IPS DF 19.7 (cell line): ENCODE measurements around the gene TSPAN1.
A peak's percentile ranks its signal among the peaks of the same experiment; 100 is the strongest.

Source experiments
- DNase-seq: peaks from one replicate; pipeline ENCODE4 v3.0.0-alpha.2; 2013; ENCODE audit warnings: low read depth, low spot score

Gene TSPAN1

GRCh38 chr1:46174448-46175231 is at the start of gene TSPAN1:
TSPAN1 (plus strand) TSS chr1:46175087; CDS start chr1:46181108, 6,021 bp downstream.
- no peak for DNase-seq

GRCh38 chr1:46128344-46128743 is 46.5 kb upstream of the TSPAN1 start:
- no peak for DNase-seq

GRCh38 chr1:46130121-46130520 is 44.8 kb upstream of the TSPAN1 start:
- DNase-seq = no peak

- no peak for DNase-seq
Measured at GRCh38 chr1:46130606-46131005, 44.3 kb upstream of the TSPAN1 start.

- no peak for DNase-seq
Measured at GRCh38 chr1:46131093-46131492, 43.8 kb upstream of the TSPAN1 start.

- no peak for DNase-seq
Measured at GRCh38 chr1:46131712-46132528, 43.0 kb upstream of the TSPAN1 start.

- peak; percentile 97 for DNase-seq
Measured at GRCh38 chr1:46132529-46133180, 42.2 kb upstream of the TSPAN1 start, which contains the start of gene PIK3R3. PIK3R3 (minus strand) TSS chr1:46132629; CDS start chr1:46131952, 677 bp downstream.

GRCh38 chr1:46133181-46133658 is 41.7 kb upstream of the TSPAN1 start:
- DNase-seq = no peak

GRCh38 chr1:46133781-46134350 is 41.0 kb upstream of the TSPAN1 start:
- DNase-seq = no peak

GRCh38 chr1:46134660-46135331 is 40.1 kb upstream of the TSPAN1 start:
- no peak for DNase-seq

GRCh38 chr1:46136711-46137110 is 38.2 kb upstream of the TSPAN1 start:
- no peak for DNase-seq

- DNase-seq = no peak
Measured at GRCh38 chr1:46137916-46138315, 37.0 kb upstream of the TSPAN1 start.

- DNase-seq = no peak
Measured at GRCh38 chr1:46148318-46148717, 26.6 kb upstream of the TSPAN1 start.

GRCh38 chr1:46150085-46150484 is 24.8 kb upstream of the TSPAN1 start:
- DNase-seq = no peak

GRCh38 chr1:46152016-46152415 is 22.9 kb upstream of the TSPAN1 start:
- DNase-seq = no peak

GRCh38 chr1:46153228-46153627 is 21.7 kb upstream of the TSPAN1 start:
- DNase-seq = no peak

GRCh38 chr1:46153732-46154131 is 21.2 kb upstream of the TSPAN1 start:
- DNase-seq = no peak

GRCh38 chr1:46157916-46158311 is 17.0 kb upstream of the TSPAN1 start:
- no peak for DNase-seq

- no peak for DNase-seq
Measured at GRCh38 chr1:46158312-46159281, 16.3 kb upstream of the TSPAN1 start.

GRCh38 chr1:46159516-46159915 is 15.4 kb upstream of the TSPAN1 start:
- DNase-seq = no peak
